HG03439 (cell line): ENCODE results near the gene KCNT1.
"Not testable (repeated sequence)": the region's sequence is repeated elsewhere in the genome, so short reads cannot be mapped to it uniquely, and the experiment has no call there.

Source experiments
- ATAC-seq: cut with Tn5 transposase; IDR thresholded peaks from one replicate; pipeline ENCODE4 v1.9.1; 2021; ENCODE audit warnings: mild to moderate bottlenecking, moderate library complexity; ENCODE audit not compliant: unreplicated experiment

Gene KCNT1

GRCh38 chr9:135672786-135673185 lies 29.2 kb upstream of the KCNT1 start:
- not testable (repeated sequence) for ATAC-seq

DNA sequence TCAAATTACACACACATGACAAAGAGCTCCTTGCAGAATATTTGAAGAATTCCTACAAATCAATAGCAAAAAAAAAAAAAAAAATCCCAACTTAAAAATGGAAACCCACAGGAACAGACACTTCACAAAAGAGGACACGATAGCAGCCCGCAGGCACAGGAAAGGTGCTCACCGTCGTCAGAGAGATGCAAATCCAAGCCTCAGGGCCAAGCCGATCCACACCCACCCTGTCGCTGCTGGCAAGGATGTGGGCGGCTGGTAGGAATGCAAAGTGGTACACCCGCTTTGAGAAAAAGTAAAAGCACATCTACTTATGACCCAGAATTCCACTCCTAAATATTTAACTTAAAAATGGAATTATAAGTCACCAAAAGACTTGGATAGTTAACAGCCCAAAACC lies 28.0 kb upstream of the KCNT1 start:
- no peak for ATAC-seq

- ATAC-seq: no peak
Measured at GRCh38 chr9:135674977-135675376, 27.0 kb upstream of the KCNT1 start.

DNA sequence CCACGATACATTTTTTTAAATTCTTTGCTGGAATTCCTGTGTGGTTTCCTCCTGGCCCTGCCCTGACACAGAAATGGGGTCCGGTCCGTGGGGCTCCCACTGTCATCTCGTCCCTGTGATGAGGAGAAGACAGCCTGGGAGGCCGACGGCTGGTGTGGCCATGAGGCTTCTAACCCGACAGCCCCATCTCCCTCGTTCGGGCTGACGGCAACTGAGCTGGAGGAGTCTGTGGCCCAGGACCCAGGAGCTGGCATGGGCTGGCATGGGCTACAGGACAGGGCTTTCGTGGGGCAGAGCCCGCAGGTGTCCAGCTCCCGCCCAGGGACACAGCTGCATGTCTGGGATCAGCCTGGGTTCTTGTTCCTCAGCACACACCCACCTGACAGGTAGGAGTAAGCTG lies 25.1 kb upstream of the KCNT1 start:
- ATAC-seq: no peak

GRCh38 chr9:135677641-135678168 lies 24.3 kb upstream of the KCNT1 start:
- no peak for ATAC-seq

GRCh38 chr9:135678236-135679017 lies 23.6 kb upstream of the KCNT1 start:
- ATAC-seq: no peak

- no peak for ATAC-seq
Measured at GRCh38 chr9:135680056-135680455, 21.9 kb upstream of the KCNT1 start.

DNA sequence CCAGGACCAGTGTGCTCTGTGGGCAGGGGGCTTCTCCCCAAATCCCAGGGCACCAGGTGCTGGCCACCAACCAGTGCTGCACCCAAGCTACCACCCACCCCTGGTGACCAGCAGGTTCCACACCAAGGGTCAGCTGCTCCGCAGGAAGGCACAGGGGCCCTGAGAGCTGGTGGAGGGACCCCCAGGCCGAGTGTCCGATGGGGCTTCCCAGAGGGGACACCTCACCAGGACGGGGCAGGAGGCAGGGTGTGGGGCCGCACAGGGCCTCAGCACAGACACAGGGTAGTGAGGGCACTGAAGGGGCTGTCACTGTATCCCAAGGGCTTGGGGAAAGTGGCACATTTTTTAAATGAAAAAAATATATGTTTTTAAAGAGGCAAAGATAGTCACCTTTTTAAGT lies 20.8 kb upstream of the KCNT1 start:
- ATAC-seq: no peak

- no peak for ATAC-seq
Measured at GRCh38 chr9:135683401-135684034, 18.5 kb upstream of the KCNT1 start.

DNA sequence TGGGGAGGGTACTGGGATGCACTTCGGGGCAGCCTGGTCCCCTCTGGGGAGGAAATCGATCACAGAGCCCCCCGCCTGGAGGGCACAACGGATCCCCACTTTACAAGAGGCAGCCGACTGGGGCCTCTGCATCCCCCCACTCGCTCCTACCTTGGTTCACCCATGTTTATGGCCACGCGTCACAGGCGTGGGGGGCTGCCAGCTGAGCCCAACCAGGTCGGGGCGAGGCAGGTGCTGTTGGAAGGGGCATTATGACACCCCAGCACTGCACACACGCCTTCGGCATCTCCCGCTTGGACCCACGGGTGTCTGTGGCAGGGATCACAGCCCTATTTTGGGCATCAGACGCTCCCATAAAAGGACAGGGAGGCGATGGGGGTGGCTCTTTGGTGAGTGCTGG lies 17.3 kb upstream of the KCNT1 start:
- no peak for ATAC-seq

DNA sequence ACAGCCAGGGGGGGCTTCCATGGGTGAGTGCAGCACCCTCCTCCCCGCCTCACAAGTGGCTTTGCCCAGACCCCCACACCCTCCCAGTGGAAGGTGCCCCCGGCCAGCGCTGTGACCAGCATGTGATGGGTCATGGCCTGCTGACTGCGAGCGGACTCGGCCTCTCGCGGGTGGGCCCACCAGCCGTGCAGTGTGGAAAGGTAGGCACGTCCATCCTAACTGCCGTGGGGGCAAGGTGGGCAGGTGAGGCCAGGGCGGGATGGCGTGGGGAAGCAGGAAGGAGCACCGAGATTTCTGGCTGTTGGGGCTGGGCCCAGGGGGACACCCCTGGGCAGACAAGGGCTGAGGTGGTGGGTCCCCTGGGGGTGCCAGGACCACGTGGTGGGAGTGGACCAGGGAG lies 14.8 kb upstream of the KCNT1 start:
- no peak for ATAC-seq

DNA sequence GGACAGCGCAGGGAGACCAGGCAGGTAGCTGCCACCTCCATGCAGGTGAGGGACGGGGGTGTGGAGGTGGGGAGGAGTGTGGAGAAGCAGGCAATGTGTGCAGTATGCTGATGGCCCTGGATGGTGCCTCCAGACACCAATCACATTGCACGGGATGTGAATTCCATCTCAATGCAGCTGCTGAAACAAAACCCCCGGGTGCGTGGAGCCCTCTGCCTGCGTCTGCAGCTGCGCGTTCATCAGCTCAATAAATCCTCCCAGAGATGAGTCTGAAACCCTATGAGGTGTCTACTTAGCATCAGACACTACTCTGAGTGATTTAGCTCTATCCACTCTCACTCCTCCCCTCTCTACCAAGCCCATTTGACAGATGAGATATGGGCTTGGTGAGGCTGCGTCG lies 13.0 kb upstream of the KCNT1 start:
- no peak for ATAC-seq

GRCh38 chr9:135690836-135691570 lies 11.0 kb upstream of the KCNT1 start:
- ATAC-seq: no peak

- ATAC-seq: no peak
Measured at GRCh38 chr9:135692410-135692809, 9.6 kb upstream of the KCNT1 start.

GRCh38 chr9:135693265-135693664 lies 8.7 kb upstream of the KCNT1 start:
- no peak for ATAC-seq

DNA sequence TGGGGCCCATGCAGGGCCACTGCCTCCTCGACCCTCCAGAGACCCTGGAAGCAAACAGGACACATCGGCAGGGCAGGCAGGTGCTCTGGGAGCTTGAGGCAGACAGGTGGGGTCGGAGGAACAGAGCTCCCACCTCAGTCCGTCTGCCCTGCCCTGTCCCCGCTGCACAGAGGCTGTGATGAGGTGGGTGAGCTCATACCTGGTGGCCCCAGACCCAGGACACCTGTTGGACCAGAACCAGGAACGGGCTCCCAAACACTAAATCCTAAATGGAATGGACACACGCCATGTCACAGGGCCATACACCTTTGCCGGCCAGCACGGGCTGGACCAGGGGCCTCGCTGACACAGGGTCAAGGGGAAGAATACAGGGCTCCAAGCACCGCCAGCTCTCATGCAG lies 8.2 kb upstream of the KCNT1 start:
- no peak for ATAC-seq

- no peak for ATAC-seq
Measured at GRCh38 chr9:135694414-135694813, 7.6 kb upstream of the KCNT1 start.

DNA sequence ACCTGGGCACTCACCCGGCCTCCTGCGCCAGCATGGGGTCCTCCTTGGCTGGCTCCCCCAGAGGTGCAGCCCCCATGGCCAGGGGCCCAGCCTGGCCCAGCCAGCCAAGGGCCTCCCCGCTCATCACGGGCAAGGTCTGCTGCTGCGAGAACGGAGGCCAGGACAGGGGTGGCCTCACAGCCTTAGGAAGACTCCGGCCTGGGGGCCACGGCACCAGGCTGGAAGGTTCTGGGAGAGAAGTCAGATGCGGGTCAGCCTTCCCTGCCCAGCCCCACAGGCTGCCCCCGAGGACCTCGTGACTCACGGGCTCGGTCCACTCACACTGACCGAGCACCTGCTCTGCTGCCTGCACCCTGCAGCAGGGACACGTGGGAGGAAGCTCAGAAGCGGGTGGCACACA lies 6.9 kb upstream of the KCNT1 start:
- no peak for ATAC-seq

DNA sequence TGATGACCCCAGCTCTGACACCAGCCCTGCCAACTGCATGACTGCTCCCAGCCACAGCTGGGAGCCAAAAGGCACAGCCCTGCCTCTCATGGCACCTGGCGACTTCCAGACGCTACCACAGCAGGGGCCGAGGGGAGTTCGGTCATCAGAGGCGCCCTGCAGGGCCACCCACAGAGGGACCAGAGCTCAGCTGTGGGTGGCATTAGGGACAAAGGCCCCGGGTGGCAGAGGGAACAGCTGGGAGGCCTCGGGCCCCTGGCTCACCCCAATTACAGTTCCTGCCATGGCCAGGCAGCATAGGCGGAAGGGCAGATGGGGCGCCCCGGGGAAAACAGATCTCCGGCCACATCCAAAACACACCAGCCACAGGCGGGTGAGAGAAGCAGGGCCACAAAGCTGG lies 6.3 kb upstream of the KCNT1 start:
- no peak for ATAC-seq

DNA sequence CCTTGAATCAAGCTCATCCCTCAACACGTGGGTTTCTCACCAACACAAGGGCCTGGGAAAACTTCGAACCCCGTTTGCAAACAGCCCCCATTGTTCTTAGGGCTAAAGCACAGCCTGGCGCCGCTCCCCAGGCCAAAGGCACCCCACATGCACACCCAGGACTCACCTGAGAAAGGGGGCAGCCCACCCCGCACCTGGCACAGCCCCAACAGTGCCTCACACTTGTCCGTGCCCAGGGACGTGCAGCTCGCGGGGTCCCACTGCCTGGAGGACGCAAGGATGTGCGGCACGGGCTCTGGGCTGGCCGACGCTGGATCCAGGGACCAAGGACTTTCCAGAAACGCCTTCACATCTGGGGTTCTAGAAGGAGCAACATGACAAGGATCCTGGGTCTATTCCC lies 5.5 kb upstream of the KCNT1 start:
- no peak for ATAC-seq

- ATAC-seq: no peak
Measured at GRCh38 chr9:135697226-135697625, 4.8 kb upstream of the KCNT1 start.

- ATAC-seq: no peak
Measured at GRCh38 chr9:135698236-135698635, 3.7 kb upstream of the KCNT1 start.
